HEK293 (cell line): ENCODE measurements around the gene C9orf153.
A peak's percentile ranks its signal among the peaks of the same experiment; 100 is the strongest.

Experiments used
- BCL11B ChIP-seq: fragments of 450-650 bp; formaldehyde crosslinking; IDR thresholded peaks from 2 replicates; pipeline ENCODE4 v1.5.1; 2016; ENCODE audit warnings: low read depth, missing biosample characterization, missing genetic modification characterization
- IKZF3 ChIP-seq: fragments of 450-650 bp; IDR thresholded peaks from 2 replicates; pipeline ENCODE4 v1.5.0; 2018; ENCODE audit warnings: missing biosample characterization, mild to moderate bottlenecking, missing genetic modification characterization, moderate library complexity
- KLF16 ChIP-seq: fragments of 450-650 bp; formaldehyde crosslinking; IDR thresholded peaks from 2 replicates; pipeline ENCODE4 v1.5.1; 2017; ENCODE audit warnings: missing biosample characterization, missing genetic modification characterization
- PBX3 ChIP-seq: sonication (generic); formaldehyde crosslinking; IDR thresholded peaks from 2 replicates; pipeline ENCODE4 v1.8.1; 2022; ENCODE audit warnings: mild to moderate bottlenecking, moderate library complexity, missing genetic modification reagents
- SCRT2 ChIP-seq: fragments of 450-650 bp; formaldehyde crosslinking; IDR thresholded peaks from 2 replicates; pipeline ENCODE4 v1.5.1; 2016; ENCODE audit warnings: missing biosample characterization, missing genetic modification characterization
- SP2 ChIP-seq: fragments of 450-650 bp; formaldehyde crosslinking; IDR thresholded peaks from 2 replicates; pipeline ENCODE4 v1.5.1; 2016; ENCODE audit warnings: missing biosample characterization, missing genetic modification characterization
- TCF7L2 ChIP-seq: IDR thresholded peaks from 2 replicates; pipeline ENCODE4 v1.6.1; 2011; ENCODE audit warnings: low read depth, mild to moderate bottlenecking, inconsistent platforms, low read length, moderate library complexity, borderline replicate concordance
- YY1 ChIP-seq: fragments of 450-650 bp; formaldehyde crosslinking; IDR thresholded peaks from 2 replicates; pipeline ENCODE4 v1.5.1; 2018; ENCODE audit warnings: missing biosample characterization, missing genetic modification characterization
- ZBTB20 ChIP-seq: fragments of 450-650 bp; formaldehyde crosslinking; IDR thresholded peaks from 2 replicates; pipeline ENCODE4 v1.5.1; 2016; ENCODE audit warnings: missing biosample characterization, missing genetic modification characterization
- ZBTB48 ChIP-seq: fragments of 450-650 bp; formaldehyde crosslinking; IDR thresholded peaks from 2 replicates; pipeline ENCODE4 v1.5.1; 2016; ENCODE audit warnings: missing biosample characterization, missing genetic modification characterization
- ZBTB49 ChIP-seq: fragments of 450-650 bp; formaldehyde crosslinking; IDR thresholded peaks from 2 replicates; pipeline ENCODE4 v1.5.1; 2016; ENCODE audit warnings: missing biosample characterization, missing genetic modification characterization, low read depth
- ZNF37A ChIP-seq: fragments of 450-650 bp; IDR thresholded peaks from 2 replicates; pipeline ENCODE4 v1.5.1; 2018; ENCODE audit warnings: missing biosample characterization, missing genetic modification characterization
- ZNF394 ChIP-seq: fragments of 450-650 bp; formaldehyde crosslinking; IDR thresholded peaks from 2 replicates; pipeline ENCODE4 v1.5.1; 2016; ENCODE audit warnings: missing biosample characterization, missing genetic modification characterization, mild to moderate bottlenecking, moderate library complexity, borderline replicate concordance
- ZNF416 ChIP-seq: fragments of 450-650 bp; formaldehyde crosslinking; IDR thresholded peaks from 2 replicates; pipeline ENCODE4 v1.5.1; 2016; ENCODE audit warnings: missing biosample characterization, missing genetic modification characterization
- ZNF423 ChIP-seq: fragments of 450-650 bp; formaldehyde crosslinking; IDR thresholded peaks from 2 replicates; pipeline ENCODE4 v1.5.1; 2016; ENCODE audit warnings: missing biosample characterization, missing genetic modification characterization
- ZNF449 ChIP-seq: fragments of 450-650 bp; formaldehyde crosslinking; IDR thresholded peaks from 2 replicates; pipeline ENCODE4 v1.5.1; 2017; ENCODE audit warnings: missing biosample characterization, mild to moderate bottlenecking, missing genetic modification characterization, moderate library complexity
- ZNF48 ChIP-seq: fragments of 450-650 bp; formaldehyde crosslinking; IDR thresholded peaks from 2 replicates; pipeline ENCODE4 v1.5.1; 2016; ENCODE audit warnings: missing biosample characterization, missing genetic modification characterization
- ZNF510 ChIP-seq: fragments of 450-650 bp; formaldehyde crosslinking; IDR thresholded peaks from 2 replicates; pipeline ENCODE4 v1.5.1; 2018; ENCODE audit warnings: mild to moderate bottlenecking, missing genetic modification characterization, missing biosample characterization; ENCODE audit not compliant: insufficient replicate concordance
- ZNF518A ChIP-seq: fragments of 450-650 bp; formaldehyde crosslinking; conservative IDR thresholded peaks from 2 replicates; pipeline ENCODE4 v1.5.1; 2016; ENCODE audit warnings: low read depth, missing biosample characterization, missing genetic modification characterization
- ZNF560 ChIP-seq: fragments of 450-650 bp; formaldehyde crosslinking; IDR thresholded peaks from 2 replicates; pipeline ENCODE4 v1.5.1; 2017; ENCODE audit warnings: missing biosample characterization, missing genetic modification characterization, borderline replicate concordance
- ZNF677 ChIP-seq: fragments of 450-650 bp; IDR thresholded peaks from 2 replicates; pipeline ENCODE4 v1.5.0; 2018; ENCODE audit warnings: missing biosample characterization, mild to moderate bottlenecking, missing genetic modification characterization, moderate library complexity
- ZNF692 ChIP-seq: fragments of 450-650 bp; formaldehyde crosslinking; IDR thresholded peaks from 2 replicates; pipeline ENCODE4 v1.5.1; 2016; ENCODE audit warnings: missing biosample characterization, missing genetic modification characterization
- ZNF768 ChIP-seq: fragments of 450-650 bp; formaldehyde crosslinking; IDR thresholded peaks from 2 replicates; pipeline ENCODE4 v1.5.1; 2018; ENCODE audit warnings: missing biosample characterization, mild to moderate bottlenecking, missing genetic modification characterization
- ZNF791 ChIP-seq: fragments of 450-650 bp; formaldehyde crosslinking; IDR thresholded peaks from 2 replicates; pipeline ENCODE4 v1.5.1; 2016; ENCODE audit warnings: missing biosample characterization, missing genetic modification characterization
- ZSCAN30 ChIP-seq: fragments of 450-650 bp; IDR thresholded peaks from 2 replicates; pipeline ENCODE4 v1.5.1; 2018; ENCODE audit warnings: missing biosample characterization, mild to moderate bottlenecking, missing genetic modification characterization, moderate library complexity

Gene C9orf153

GRCh38 chr9:86176468-86176867 lies 83.0 kb downstream of the C9orf153 start (continued):
- TF ChIP-seq ZNF768 (no peak), ZNF423 (no peak), SP2 (tag by site-specific recombination) (peak; percentile 41; the same call in 1 of the 2 replicates), IKZF3 (tag by site-specific recombination) (0 out of 2 replicates have a peak, but pooled peaks have one; percentile 31), SCRT2 (tag by site-specific recombination) (no peak), TCF7L2 (no peak), ZNF677 (no peak), ZNF518A (peak; percentile 16; the same call in 1 of the 2 replicates), ZNF416 (tag by site-specific recombination) (no peak), ZBTB20 (peak; percentile 83), ZNF791 (tag by site-specific recombination) (no peak), ZSCAN30 (tag by site-specific recombination) (no peak), YY1 (tag by site-specific recombination) (no peak), ZNF394 (tag by site-specific recombination) (peak; percentile 47; the same call in 1 of the 2 replicates), ZNF510 (tag by site-specific recombination) (no peak), ZBTB48 (tag by site-specific recombination) (peak; percentile 56; the same call in 1 of the 2 replicates), BCL11B (no peak), PBX3 (CRISPR knock-in tag) (no peak), ZNF692 (tag by site-specific recombination) (no peak), ZNF449 (tag by site-specific recombination) (no peak), ZNF560 (tag by site-specific recombination) (no peak), ZNF48 (tag by site-specific recombination) (no peak), KLF16 (no peak), ZBTB49 (no peak), ZNF37A (tag by site-specific recombination) (no peak)
